ENCODE results near the gene RNF145. TPM values are rescaled to one million over a fixed set of nuclear protein-coding genes. Genes with fewer than 3 reads are reported as not detected.

RNF145 gene
- total RNA-seq, 1 experiment from 2014 or later: 193 TPM

DNA sequence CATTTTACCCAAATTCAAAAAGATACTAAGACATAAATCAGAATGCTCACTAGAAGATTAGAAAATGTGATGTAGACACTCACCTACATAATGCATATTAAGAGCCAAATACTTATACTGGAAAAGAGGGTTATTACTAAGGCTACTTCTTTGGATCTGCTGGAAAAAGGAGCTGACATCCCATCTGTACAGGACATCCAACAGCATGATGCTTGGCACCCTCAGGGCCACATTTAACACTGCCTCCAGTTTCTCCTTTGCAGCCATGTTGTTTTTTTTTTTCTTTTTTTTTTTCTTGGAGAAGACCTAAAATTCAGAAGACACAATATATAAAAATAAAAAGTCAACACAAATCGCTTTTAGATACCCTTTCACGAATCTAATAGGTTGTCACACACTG lies 6.0 kb downstream of the RNF145 start:
- Mint-ChIP-seq H3K36me3 (ENCODE audit: insufficient read depth, unreplicated experiment) (peaks cover 57% of the 10 kb centered on the region), H3K27ac (ENCODE audit: unreplicated experiment) (peak overlapping the region; percentile 11), H3K4me1 (ENCODE audit: low read depth, unreplicated experiment) (peaks cover 39% of the 10 kb centered on the region), H3K9me3 (ENCODE audit: low read depth, unreplicated experiment) (no peaks in the 10 kb centered on the region), H3K4me3 (ENCODE audit: low read depth, unreplicated experiment) (no peak overlapping the region), H3K27me3 (ENCODE audit: unreplicated experiment) (no peaks in the 10 kb centered on the region)
- no TSS peak for BruUV-seq (replicated peaks)
- DNase-seq: no peak
- CTCF ChIA-PET: no interaction called here
- intact Hi-C loops (cut with micrococcal nuclease; ENCODE audit: unreplicated experiment): no loop called here
- TF ChIP-seq, protein P1, sequence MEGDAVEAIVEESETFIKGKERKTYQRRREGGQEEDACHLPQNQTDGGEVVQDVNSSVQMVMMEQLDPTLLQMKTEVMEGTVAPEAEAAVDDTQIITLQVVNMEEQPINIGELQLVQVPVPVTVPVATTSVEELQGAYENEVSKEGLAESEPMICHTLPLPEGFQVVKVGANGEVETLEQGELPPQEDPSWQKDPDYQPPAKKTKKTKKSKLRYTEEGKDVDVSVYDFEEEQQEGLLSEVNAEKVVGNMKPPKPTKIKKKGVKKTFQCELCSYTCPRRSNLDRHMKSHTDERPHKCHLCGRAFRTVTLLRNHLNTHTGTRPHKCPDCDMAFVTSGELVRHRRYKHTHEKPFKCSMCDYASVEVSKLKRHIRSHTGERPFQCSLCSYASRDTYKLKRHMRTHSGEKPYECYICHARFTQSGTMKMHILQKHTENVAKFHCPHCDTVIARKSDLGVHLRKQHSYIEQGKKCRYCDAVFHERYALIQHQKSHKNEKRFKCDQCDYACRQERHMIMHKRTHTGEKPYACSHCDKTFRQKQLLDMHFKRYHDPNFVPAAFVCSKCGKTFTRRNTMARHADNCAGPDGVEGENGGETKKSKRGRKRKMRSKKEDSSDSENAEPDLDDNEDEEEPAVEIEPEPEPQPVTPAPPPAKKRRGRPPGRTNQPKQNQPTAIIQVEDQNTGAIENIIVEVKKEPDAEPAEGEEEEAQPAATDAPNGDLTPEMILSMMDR (IDR thresholded peaks at IDR 0.05; ENCODE audit: unreplicated experiment): no peak

DNA sequence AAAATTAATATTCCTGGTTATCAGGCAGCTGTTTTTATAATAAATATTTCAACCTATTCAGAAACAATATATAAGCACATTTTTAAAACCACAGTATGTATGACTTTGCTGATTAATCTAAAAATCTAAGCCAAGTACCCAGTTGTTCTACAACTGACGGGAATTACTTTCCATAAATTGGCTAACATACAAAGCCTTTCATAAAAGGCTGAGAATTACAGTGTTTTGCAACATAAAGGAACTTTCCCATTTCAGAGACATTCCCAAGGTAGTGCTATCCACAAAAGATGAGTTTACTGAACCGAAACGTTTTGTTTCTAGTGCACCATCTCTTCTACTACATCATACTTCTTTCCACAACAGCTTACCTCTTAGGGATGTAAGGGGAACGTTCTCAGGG lies 7.2 kb downstream of the RNF145 start:
- BruUV-seq (replicated peaks): no TSS peak
- H3K27me3 Mint-ChIP-seq (ENCODE audit: unreplicated experiment): no peaks in the 10 kb centered on the region
- H3K4me3 Mint-ChIP-seq (ENCODE audit: low read depth, unreplicated experiment): no peak overlapping the region
- TF ChIP-seq, protein P1 (IDR thresholded peaks at IDR 0.05; ENCODE audit: unreplicated experiment): no peak
- no peaks in the 10 kb centered on the region for H3K9me3 Mint-ChIP-seq (ENCODE audit: low read depth, unreplicated experiment)
- peaks cover 44% of the 10 kb centered on the region for H3K4me1 Mint-ChIP-seq (ENCODE audit: low read depth, unreplicated experiment)
- intact Hi-C loops (cut with micrococcal nuclease; ENCODE audit: unreplicated experiment): no loop called here
- DNase-seq: no peak
- CTCF ChIA-PET: no interaction called here
- no peak overlapping the region for H3K27ac Mint-ChIP-seq (ENCODE audit: unreplicated experiment)
- peaks cover 48% of the 10 kb centered on the region for H3K36me3 Mint-ChIP-seq (ENCODE audit: insufficient read depth, unreplicated experiment)

DNA sequence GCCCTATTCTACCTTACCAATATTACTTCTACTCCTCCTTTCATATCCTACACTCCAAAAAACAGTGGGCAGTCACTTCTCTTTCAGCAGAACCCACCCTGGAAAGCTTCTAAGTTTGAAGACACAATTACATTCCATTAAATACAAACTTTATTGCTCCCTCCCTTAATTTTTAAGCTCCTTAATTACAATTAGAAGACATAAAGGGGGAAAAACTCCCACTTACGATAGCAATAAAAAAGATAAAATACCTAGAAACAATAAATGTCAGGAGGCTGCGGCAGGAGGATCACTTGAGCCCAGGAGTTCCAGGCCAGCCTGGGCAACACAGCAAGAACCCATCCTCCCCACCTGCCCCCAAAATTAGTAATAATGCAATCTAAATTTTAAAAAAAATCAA lies 9.6 kb downstream of the RNF145 start:
- Mint-ChIP-seq H3K9me3 (ENCODE audit: low read depth, unreplicated experiment) (no peaks in the 10 kb centered on the region), H3K4me3 (ENCODE audit: low read depth, unreplicated experiment) (no peak overlapping the region), H3K4me1 (ENCODE audit: low read depth, unreplicated experiment) (peaks cover 52% of the 10 kb centered on the region), H3K27ac (ENCODE audit: unreplicated experiment) (no peak overlapping the region), H3K36me3 (ENCODE audit: insufficient read depth, unreplicated experiment) (peaks cover 50% of the 10 kb centered on the region), H3K27me3 (ENCODE audit: unreplicated experiment) (no peaks in the 10 kb centered on the region)
- CTCF ChIA-PET: interaction anchor here (0.7 kb wide), 1 partner anchor 117 kb away, joined by 3 read pairs; no protein-coding TSS in a partner anchor
- intact Hi-C loops (cut with micrococcal nuclease; ENCODE audit: unreplicated experiment): no loop called here
- no peak for DNase-seq
- TF ChIP-seq, protein P1 (IDR thresholded peaks at IDR 0.05; ENCODE audit: unreplicated experiment): no peak
- BruUV-seq (replicated peaks): no TSS peak

DNA sequence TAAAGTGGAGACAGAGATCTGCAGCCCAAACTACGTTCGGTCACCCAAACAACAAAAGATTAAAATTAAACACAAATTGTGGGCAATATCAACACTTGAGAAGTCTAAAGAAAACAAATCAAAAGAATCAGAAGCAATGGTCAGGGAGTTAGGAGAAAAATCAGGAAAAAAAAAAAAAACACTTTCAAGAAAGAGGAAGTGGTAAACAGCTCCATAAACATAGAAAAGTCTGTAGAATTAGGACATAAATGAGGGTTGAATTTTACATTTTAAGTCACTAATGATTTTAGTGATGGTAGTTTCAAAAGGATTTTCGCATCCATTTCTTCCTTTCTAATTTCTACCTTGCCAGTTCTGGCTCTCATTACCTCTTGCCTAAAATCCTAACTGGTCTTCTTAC lies 10.1 kb downstream of the RNF145 start:
- peaks cover 47% of the 10 kb centered on the region for H3K4me1 Mint-ChIP-seq (ENCODE audit: low read depth, unreplicated experiment)
- BruUV-seq (replicated peaks): no TSS peak
- peaks cover 53% of the 10 kb centered on the region for H3K36me3 Mint-ChIP-seq (ENCODE audit: insufficient read depth, unreplicated experiment)
- no peak overlapping the region for H3K27ac Mint-ChIP-seq (ENCODE audit: unreplicated experiment)
- TF ChIP-seq, protein P1 (IDR thresholded peaks at IDR 0.05; ENCODE audit: unreplicated experiment): no peak
- intact Hi-C loops (cut with micrococcal nuclease; ENCODE audit: unreplicated experiment): no loop called here
- no peak for DNase-seq
- no peaks in the 10 kb centered on the region for H3K27me3 Mint-ChIP-seq (ENCODE audit: unreplicated experiment)
- no peaks in the 10 kb centered on the region for H3K9me3 Mint-ChIP-seq (ENCODE audit: low read depth, unreplicated experiment)
- no peak overlapping the region for H3K4me3 Mint-ChIP-seq (ENCODE audit: low read depth, unreplicated experiment)
- CTCF ChIA-PET: interaction anchor here (0.7 to 1.5 kb wide), 3 partner anchors 9 to 118 kb away, joined by 3 to 6 read pairs (median 4); no protein-coding TSS in a partner anchor

Data from Calu3 (cell line).